Stomach (tissue), 9 donors: ENCODE measurements around the gene WWC1. TPM values are rescaled to one million over a fixed set of nuclear protein-coding genes. Genes with fewer than 3 reads are reported as not detected.

ENCODE experiments used
- DNase-seq, 2 donors: peaks; one replicate each; pipeline versions ENCODE4 v3.0.0 to v3.0.0-alpha.2; 2013 to 2019
- H3K27ac ChIP-seq, 5 donors: fragments of 200-600 bp in 4 of 5; sonication (generic) in 4 of 5; one replicate each; pipeline ENCODE4 v1.5.1; 2013 to 2019; ENCODE audit warnings: mild to moderate bottlenecking in 1 of 5, moderate library complexity in 1 of 5
- H3K27me3 ChIP-seq, 3 donors: fragments of 200-600 bp; sonication (generic); one replicate each; pipeline ENCODE4 v1.5.1; 2017 to 2019; ENCODE audit warnings: mixed run types in 1 of 3
- H3K36me3 ChIP-seq, 4 donors: fragments of 200-600 bp; sonication (generic); 1 replicate in 3 of 4; 2 replicates in 1 of 4; pipeline ENCODE4 v1.5.1; 2016 to 2019
- H3K4me1 ChIP-seq, 4 donors: fragments of 200-600 bp; sonication (generic); one replicate each; pipeline ENCODE4 v1.5.1; 2016 to 2019
- H3K4me3 ChIP-seq, 4 donors: fragments of 200-600 bp; sonication (generic) in 3 of 4; one replicate each; pipeline ENCODE4 v1.5.1; 2016 to 2019; ENCODE audit warnings: mild to moderate bottlenecking in 1 of 4
- H3K9me3 ChIP-seq, 4 donors: fragments of 200-600 bp; sonication (generic); one replicate each; pipeline ENCODE4 v1.5.1; 2016 to 2019
- EP300 ChIP-seq: sonication (generic); formaldehyde crosslinking; IDR thresholded peaks from one replicate; pipeline ENCODE4 v1.6.1; 2017; ENCODE audit warnings: antibody characterized with exemption
- POLR2A ChIP-seq, 4 donors: fragments of 450-650 bp; IDR thresholded peaks; one replicate each; pipeline ENCODE4 v1.6.1; 2016; ENCODE audit warnings: antibody characterized with exemption in 4 of 4, control low read depth in 2 of 4, mild to moderate bottlenecking in 1 of 4, moderate library complexity in 1 of 4
- POLR2AphosphoS5 ChIP-seq, 3 donors: sonication (generic); formaldehyde crosslinking; IDR thresholded peaks; one replicate each; pipeline ENCODE4 v1.6.1; 2016; ENCODE audit warnings: antibody characterized with exemption in 3 of 3
- WGBS, 5 donors: extraction: QIAGEN DNeasy Blood & Tissue Kit in 3 of 5; methylation state at CpG; one replicate each; pipeline versions ENCODE4 v1.1.5 to v1.1.7; 2013 to 2018; 5-methylcytosine and 5-hydroxymethylcytosine counted together
- intact Hi-C: fragments of 100-400 bp; cut with DNase I; formaldehyde crosslinking; loops from one replicate; pipeline ENCODE4 v1.15.1; 2023; ENCODE audit warnings: low total_unique reads
- polyA plus RNA-seq, 3 donors: library from polyadenylated mRNA; stranded (reverse); fragments of 200-250 nt; gene quantifications; one replicate each; pipeline ENCODE4 v1.2.3, GENCODE V29; 2013
- total RNA-seq, 5 donors: library from RNA; depleted of rRNA; stranded (reverse); fragments of >200 nt; gene quantifications; one replicate each; pipeline versions ENCODE4 v1.1.0 to v1.2.3, GENCODE V29; 2014 to 2016
- TF ChIP-seq, protein P1 (sequence below), 7 experiments: fragments of 450-650 bp in 4 of 7; fragments of 200-600 bp in 3 of 7; sonication (generic) in 3 of 7; IDR thresholded peaks; one replicate each; pipeline ENCODE4 v1.5.1; 2016 to 2019; ENCODE audit warnings: antibody characterized with exemption in 7 of 7, control low read depth in 2 of 7, mild to moderate bottlenecking in 1 of 7
- donor health status: healthy with polysubstance abuse.
- donor health status: Bipolar disorder and iron deficiency.
- donor health status: healthy.

The WWC1 gene
- total and polyA plus RNA-seq, 8 donors: 11.3 to 82.6 (median 33.4) TPM

DNA sequence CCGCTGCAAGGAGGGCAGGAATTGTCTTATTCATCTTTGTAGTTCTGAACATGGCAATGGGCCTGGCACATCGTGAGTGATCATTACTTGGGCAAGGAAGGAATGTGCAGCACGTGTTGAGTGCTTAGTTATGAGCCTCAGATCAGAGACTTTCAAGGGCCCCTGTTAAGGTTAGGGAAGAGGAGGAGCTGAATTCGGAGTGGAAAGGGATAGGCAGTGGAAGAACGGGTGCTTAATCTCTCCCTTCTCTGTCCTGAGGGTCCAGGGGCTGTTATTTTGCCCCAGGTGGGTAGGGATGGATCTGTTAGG lies 135.4 kb downstream of the WWC1 start:
- H3K27me3 ChIP-seq: no peaks in the 10 kb centered on the region
- intact Hi-C loops: loop anchor here (10.0 kb wide), 1 partner anchor 152 kb away; no protein-coding TSS in a partner anchor
- 76 to 91% (median 84%) methylated on average over 4 to 5 of the region's 5 CpGs for WGBS, 5 donors
- H3K4me1 ChIP-seq: peaks cover 0 to 7% (median 5%) of the 10 kb centered on the region in 4 donors
- H3K36me3 ChIP-seq: peaks cover 5 to 64% (median 47%) of the 10 kb centered on the region in 4 donors
- no peak for DNase-seq
- no peak overlapping the region for H3K4me3 ChIP-seq
- TF ChIP-seq POLR2A (IDR thresholded peaks at IDR 0.05): no peak
- TF ChIP-seq, protein P1, sequence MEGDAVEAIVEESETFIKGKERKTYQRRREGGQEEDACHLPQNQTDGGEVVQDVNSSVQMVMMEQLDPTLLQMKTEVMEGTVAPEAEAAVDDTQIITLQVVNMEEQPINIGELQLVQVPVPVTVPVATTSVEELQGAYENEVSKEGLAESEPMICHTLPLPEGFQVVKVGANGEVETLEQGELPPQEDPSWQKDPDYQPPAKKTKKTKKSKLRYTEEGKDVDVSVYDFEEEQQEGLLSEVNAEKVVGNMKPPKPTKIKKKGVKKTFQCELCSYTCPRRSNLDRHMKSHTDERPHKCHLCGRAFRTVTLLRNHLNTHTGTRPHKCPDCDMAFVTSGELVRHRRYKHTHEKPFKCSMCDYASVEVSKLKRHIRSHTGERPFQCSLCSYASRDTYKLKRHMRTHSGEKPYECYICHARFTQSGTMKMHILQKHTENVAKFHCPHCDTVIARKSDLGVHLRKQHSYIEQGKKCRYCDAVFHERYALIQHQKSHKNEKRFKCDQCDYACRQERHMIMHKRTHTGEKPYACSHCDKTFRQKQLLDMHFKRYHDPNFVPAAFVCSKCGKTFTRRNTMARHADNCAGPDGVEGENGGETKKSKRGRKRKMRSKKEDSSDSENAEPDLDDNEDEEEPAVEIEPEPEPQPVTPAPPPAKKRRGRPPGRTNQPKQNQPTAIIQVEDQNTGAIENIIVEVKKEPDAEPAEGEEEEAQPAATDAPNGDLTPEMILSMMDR (IDR thresholded peaks at IDR 0.05): no peak
- TF ChIP-seq POLR2AphosphoS5 (IDR thresholded peaks at IDR 0.05): no peak
- TF ChIP-seq EP300: no peak
- no peaks in the 10 kb centered on the region for H3K9me3 ChIP-seq
- H3K27ac ChIP-seq: no peak overlapping the region

GRCh38 chr5:168427224-168427623 lies 135.8 kb downstream of the WWC1 start:
- no peak overlapping the region for H3K4me3 ChIP-seq
- H3K9me3 ChIP-seq: no peaks in the 10 kb centered on the region
- peaks cover 5 to 66% (median 48%) of the 10 kb centered on the region in 4 donors for H3K36me3 ChIP-seq
- WGBS, 5 donors: 82 to 89% (median 89%) methylated on average over 4 of the region's 4 CpGs
- H3K4me1 ChIP-seq: peaks cover 0 to 7% (median 5%) of the 10 kb centered on the region in 4 donors
- H3K27ac ChIP-seq: no peak overlapping the region
- intact Hi-C loops: loop anchor here (10.0 kb wide), 1 partner anchor 152 kb away; no protein-coding TSS in a partner anchor
- no peak for DNase-seq
- TF ChIP-seq EP300: no peak
- TF ChIP-seq, protein P1 (IDR thresholded peaks at IDR 0.05): no peak
- H3K27me3 ChIP-seq: no peaks in the 10 kb centered on the region

DNA sequence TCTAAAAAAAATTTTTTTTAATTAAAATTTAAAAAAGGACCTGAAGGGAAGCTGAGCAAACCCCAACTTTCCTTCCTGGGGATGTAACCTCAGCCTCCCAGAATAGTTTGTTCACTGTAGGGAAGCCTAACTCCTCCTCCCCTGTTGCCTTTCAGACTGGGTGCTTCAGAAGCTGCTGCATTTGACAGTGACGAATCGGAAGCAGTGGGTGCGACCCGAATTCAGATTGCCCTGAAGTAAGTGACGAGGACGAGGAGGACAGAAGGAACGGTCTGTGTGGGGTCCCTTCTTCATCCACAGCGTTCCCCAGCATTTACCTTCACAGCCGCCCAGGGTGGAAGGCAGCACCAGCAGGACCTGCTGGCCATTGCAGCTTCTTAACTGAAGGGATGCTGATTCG lies 137.1 kb downstream of the WWC1 start:
- H3K36me3 ChIP-seq: peaks cover 5 to 76% (median 57%) of the 10 kb centered on the region in 4 donors
- WGBS, 5 donors: 89 to 95% (median 93%) methylated on average over 10 of the region's 10 CpGs
- peaks cover 0 to 7% (median 3%) of the 10 kb centered on the region in 4 donors for H3K4me1 ChIP-seq
- H3K9me3 ChIP-seq: no peaks in the 10 kb centered on the region
- no peak overlapping the region for H3K27ac ChIP-seq
- H3K4me3 ChIP-seq: no peak overlapping the region
- DNase-seq: no peak
- H3K27me3 ChIP-seq: no peaks in the 10 kb centered on the region
- intact Hi-C loops: loop anchor here (10.0 kb wide), 1 partner anchor 154 kb away; no protein-coding TSS in a partner anchor
- no peak for TF ChIP-seq POLR2A (IDR thresholded peaks at IDR 0.05)
- no peak for TF ChIP-seq EP300
- TF ChIP-seq, protein P1 (IDR thresholded peaks at IDR 0.05): no peak
- no peak for TF ChIP-seq POLR2AphosphoS5 (IDR thresholded peaks at IDR 0.05)

GRCh38 chr5:168430296-168430695 lies 138.9 kb downstream of the WWC1 start:
- WGBS, 5 donors: 62 to 90% (median 85%) methylated on average over 4 of the region's 4 CpGs
- TF ChIP-seq, protein P1 (IDR thresholded peaks at IDR 0.05): no peak
- TF ChIP-seq POLR2AphosphoS5 (IDR thresholded peaks at IDR 0.05) (no peak), EP300 (no peak), POLR2A (IDR thresholded peaks at IDR 0.05) (no peak)
- Histone ChIP-seq H3K27me3 (no peaks in the 10 kb centered on the region), H3K36me3 (peaks cover 5 to 86% (median 69%) of the 10 kb centered on the region in 4 donors), H3K4me1 (no peaks in the 10 kb centered on the region), H3K4me3 (no peak overlapping the region), H3K9me3 (no peaks in the 10 kb centered on the region), H3K27ac (no peak overlapping the region)
- intact Hi-C loops: no loop called here
- no peak for DNase-seq
